Stimulated activated naive CD8-positive, alpha-beta T cell treated with anti-CD3 and anti-CD28 coated beads, Interleukin-15, amount 100 ng/mL, for 72 hours (primary cell): Measurements from ENCODE around the gene NEGR1.

Experiments used
- ATAC-seq: fragments of 150-1000 bp; cut with Tn5 transposase; 2 replicates; pipeline ENCODE4 v1.10.0; 2021; ENCODE audit warnings: mild to moderate bottlenecking, moderate library complexity
- DNase-seq, 2 donors: peaks; one replicate each; pipeline ENCODE4 v3.0.0; 2021 to 2022
- H3K27ac Mint-ChIP-seq, 2 donors: one replicate each; pipeline ENCODE4 v1.8.0; 2022; ENCODE audit warnings: mild to moderate bottlenecking in 2 of 2, mixed read lengths in 2 of 2, moderate library complexity in 2 of 2
- H3K27me3 Mint-ChIP-seq: one replicate; pipeline ENCODE4 v1.8.0; 2022; ENCODE audit warnings: mixed read lengths
- H3K4me1 Mint-ChIP-seq: one replicate; pipeline ENCODE4 v1.8.0; 2022; ENCODE audit warnings: mild to moderate bottlenecking, mixed read lengths
- H3K4me3 Mint-ChIP-seq, 2 donors: one replicate each; pipeline ENCODE4 v1.8.0; 2022; ENCODE audit warnings: mild to moderate bottlenecking in 2 of 2, mixed read lengths in 2 of 2, moderate library complexity in 1 of 2
- H3K9me3 Mint-ChIP-seq, 2 donors: one replicate each; pipeline ENCODE4 v1.8.0; 2022; ENCODE audit warnings: mixed read lengths in 2 of 2

Gene NEGR1

DNA sequence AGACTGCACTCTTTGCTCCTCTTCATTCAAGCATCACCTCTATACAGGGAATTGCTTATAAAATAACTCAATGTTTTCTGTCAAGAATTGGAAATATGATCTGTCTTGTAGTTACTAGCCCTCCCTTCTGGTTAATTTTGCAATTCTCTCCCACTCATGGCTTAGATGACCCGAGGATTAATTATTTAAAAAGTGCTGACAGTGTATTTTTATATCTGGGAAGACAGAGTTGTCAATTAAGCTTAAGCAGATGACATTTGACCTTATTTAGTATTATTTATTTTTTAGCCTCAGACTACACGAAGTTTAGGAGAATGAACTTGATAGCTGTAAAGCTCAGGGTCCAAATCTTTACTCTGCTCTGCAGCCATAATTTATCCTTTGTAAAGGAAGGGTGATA lies 538.5 kb downstream of the NEGR1 start:
- H3K4me1 Mint-ChIP-seq, result no peaks in the 10 kb centered on the region
- no peak overlapping the region for H3K4me3 Mint-ChIP-seq
- no peaks in the 10 kb centered on the region for H3K27me3 Mint-ChIP-seq
- ATAC-seq, result no peak
- H3K9me3 Mint-ChIP-seq, result peaks cover 7 to 8% of the 10 kb centered on the region in 2 donors
- no peak for DNase-seq
- no peak overlapping the region for H3K27ac Mint-ChIP-seq

GRCh38 chr1:71738910-71739309 lies 543.4 kb downstream of the NEGR1 start:
- Mint-ChIP-seq H3K4me3 (no peak overlapping the region), H3K27me3 (no peaks in the 10 kb centered on the region), H3K27ac (no peak overlapping the region), H3K9me3 (peaks cover 7 to 8% of the 10 kb centered on the region in 2 donors), H3K4me1 (no peaks in the 10 kb centered on the region)
- DNase-seq (no peak), ATAC-seq (no peak)

- ATAC-seq, result no peak
Measured at GRCh38 chr1:71738256-71738655, 544.1 kb downstream of the NEGR1 start.

GRCh38 chr1:71737768-71738167 lies 544.6 kb downstream of the NEGR1 start:
- Mint-ChIP-seq H3K27ac (no peak overlapping the region), H3K4me1 (no peaks in the 10 kb centered on the region), H3K27me3 (no peaks in the 10 kb centered on the region), H3K4me3 (no peak overlapping the region), H3K9me3 (peaks cover 7 to 8% of the 10 kb centered on the region in 2 donors)
- DNase-seq (no peak), ATAC-seq (no peak)

More at GRCh38 chr1:71738256-71738655, 544.1 kb downstream of the NEGR1 start:
- Mint-ChIP-seq H3K9me3 (peaks cover 7 to 8% of the 10 kb centered on the region in 2 donors), H3K27ac (no peak overlapping the region), H3K27me3 (no peaks in the 10 kb centered on the region), H3K4me3 (no peak overlapping the region), H3K4me1 (no peaks in the 10 kb centered on the region)
- DNase-seq, result no peak

DNA sequence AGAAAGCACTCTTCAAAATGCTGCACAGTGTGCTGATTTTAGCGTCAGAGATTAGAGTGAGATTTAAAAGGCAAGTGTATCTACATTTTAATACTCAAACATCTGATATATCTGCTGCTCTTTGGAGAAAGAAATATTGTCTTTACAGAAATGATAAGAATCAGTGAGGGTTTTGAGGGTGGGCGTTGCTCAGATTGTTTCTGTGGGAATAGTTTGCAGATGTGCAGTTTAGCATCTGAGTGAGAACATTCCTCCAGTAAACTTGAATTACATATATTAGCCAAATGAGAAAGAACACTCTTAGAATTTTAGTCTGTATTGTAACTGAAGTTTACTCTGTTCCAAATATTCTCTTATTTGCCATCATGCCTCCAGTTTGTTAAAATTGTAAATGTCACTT lies 549.2 kb downstream of the NEGR1 start:
- DNase-seq (no peak), ATAC-seq (no peak)
- Mint-ChIP-seq H3K9me3 (peaks cover 0 to 7% of the 10 kb centered on the region in 2 donors), H3K27me3 (no peaks in the 10 kb centered on the region), H3K4me3 (no peak overlapping the region), H3K27ac (no peak overlapping the region), H3K4me1 (no peaks in the 10 kb centered on the region)

DNA sequence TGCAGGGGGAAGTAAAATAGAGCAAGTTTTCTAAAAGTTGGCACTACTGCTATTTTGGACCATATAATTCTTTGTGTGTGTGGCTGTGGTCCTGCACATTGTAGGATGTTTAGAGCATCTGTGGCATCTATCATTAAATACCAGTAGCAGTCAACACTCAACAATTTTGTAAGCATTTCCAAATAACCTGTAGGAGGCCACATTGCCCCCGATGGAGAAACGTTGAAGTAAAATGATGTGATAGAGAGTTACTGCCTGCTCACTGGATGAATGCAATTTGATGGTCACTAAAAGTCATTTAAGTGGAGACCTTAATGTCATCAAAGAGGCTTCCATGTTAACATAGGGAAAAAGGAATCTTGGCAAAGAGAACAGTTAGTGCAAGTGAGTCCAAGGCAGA lies 560.8 kb downstream of the NEGR1 start:
- DNase-seq (no peak), ATAC-seq (no peak)
- H3K4me3 Mint-ChIP-seq, result no peak overlapping the region
- H3K27me3 Mint-ChIP-seq, result no peaks in the 10 kb centered on the region
- H3K4me1 Mint-ChIP-seq, result no peaks in the 10 kb centered on the region
- H3K27ac Mint-ChIP-seq, result no peak overlapping the region
- H3K9me3 Mint-ChIP-seq, result peaks cover 0 to 9% of the 10 kb centered on the region in 2 donors

- Mint-ChIP-seq H3K4me3 (no peak overlapping the region), H3K9me3 (peaks cover 5 to 19% of the 10 kb centered on the region in 2 donors), H3K27me3 (no peaks in the 10 kb centered on the region), H3K27ac (no peak overlapping the region), H3K4me1 (no peaks in the 10 kb centered on the region)
- DNase-seq, result no peak
- no peak for ATAC-seq
Measured at GRCh38 chr1:71719330-71719729, 563.0 kb downstream of the NEGR1 start.

- Mint-ChIP-seq H3K4me3 (no peak overlapping the region), H3K27ac (no peak overlapping the region), H3K4me1 (no peaks in the 10 kb centered on the region), H3K9me3 (peaks cover 9 to 19% of the 10 kb centered on the region in 2 donors), H3K27me3 (no peaks in the 10 kb centered on the region)
- no peak for DNase-seq
- no peak for ATAC-seq
Measured at GRCh38 chr1:71717186-71717585, 565.2 kb downstream of the NEGR1 start.

- ATAC-seq (no peak), DNase-seq (no peak)
- H3K27ac Mint-ChIP-seq, result no peak overlapping the region
- H3K4me1 Mint-ChIP-seq, result no peaks in the 10 kb centered on the region
- no peaks in the 10 kb centered on the region for H3K27me3 Mint-ChIP-seq
- H3K9me3 Mint-ChIP-seq, result peaks cover 16 to 41% of the 10 kb centered on the region in 2 donors
- no peak overlapping the region for H3K4me3 Mint-ChIP-seq
Measured at GRCh38 chr1:71711456-71711855, 570.9 kb downstream of the NEGR1 start.

GRCh38 chr1:71706029-71706671 lies 576.2 kb downstream of the NEGR1 start:
- H3K27me3 Mint-ChIP-seq, result no peaks in the 10 kb centered on the region
- no peak overlapping the region for H3K27ac Mint-ChIP-seq
- DNase-seq (no peak), ATAC-seq (no peak)
- H3K4me1 Mint-ChIP-seq, result no peaks in the 10 kb centered on the region
- H3K4me3 Mint-ChIP-seq, result no peak overlapping the region
- H3K9me3 Mint-ChIP-seq, result peaks cover 17 to 53% of the 10 kb centered on the region in 2 donors

DNA sequence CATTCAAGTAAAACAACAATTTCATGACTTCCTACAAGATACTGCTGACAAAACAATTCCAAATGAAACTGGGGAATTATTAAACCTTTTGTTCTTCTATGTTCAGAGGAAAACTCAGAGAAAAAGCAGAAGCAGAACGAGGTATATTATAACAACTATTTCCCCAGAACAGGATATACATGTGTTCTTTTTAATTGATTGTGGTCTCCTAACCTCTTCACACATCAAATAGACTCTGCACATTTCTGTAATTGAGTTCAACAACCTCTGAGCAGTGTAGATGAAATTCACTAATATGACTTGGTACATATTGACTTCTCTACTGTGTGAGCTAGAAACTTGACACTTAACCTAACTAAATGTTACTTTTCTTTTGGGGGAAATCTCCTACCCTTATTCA lies 584.2 kb downstream of the NEGR1 start:
- Mint-ChIP-seq H3K27me3 (no peaks in the 10 kb centered on the region), H3K27ac (no peak overlapping the region), H3K4me3 (no peak overlapping the region), H3K4me1 (no peaks in the 10 kb centered on the region), H3K9me3 (peaks cover 0 to 10% of the 10 kb centered on the region in 2 donors)
- no peak for ATAC-seq
- DNase-seq, result no peak

DNA sequence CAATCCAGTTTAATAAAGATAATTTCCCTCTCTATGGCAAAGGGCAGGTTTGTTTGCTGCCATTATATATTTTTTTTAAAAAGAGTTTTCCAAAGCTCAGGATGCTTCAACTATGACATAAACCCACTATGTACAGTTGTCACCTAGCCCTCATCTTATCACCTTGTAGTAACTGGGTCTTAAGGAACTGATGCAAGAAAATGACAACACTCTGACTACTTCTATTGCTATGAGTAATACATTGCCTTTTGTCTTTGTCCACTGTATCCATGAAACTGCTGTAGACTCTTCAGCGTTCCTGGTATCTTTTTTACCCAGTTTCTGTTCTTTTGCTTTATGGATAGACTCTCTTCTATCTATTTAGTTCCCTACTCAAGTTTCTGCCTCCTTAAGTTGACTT lies 586.5 kb downstream of the NEGR1 start:
- DNase-seq (no peak), ATAC-seq (no peak)
- no peak overlapping the region for H3K4me3 Mint-ChIP-seq
- H3K27ac Mint-ChIP-seq, result no peak overlapping the region
- no peaks in the 10 kb centered on the region for H3K27me3 Mint-ChIP-seq
- H3K4me1 Mint-ChIP-seq, result no peaks in the 10 kb centered on the region
- H3K9me3 Mint-ChIP-seq, result no peaks in the 10 kb centered on the region

- Mint-ChIP-seq H3K4me1 (no peaks in the 10 kb centered on the region), H3K9me3 (no peaks in the 10 kb centered on the region), H3K27me3 (no peaks in the 10 kb centered on the region), H3K27ac (no peak overlapping the region), H3K4me3 (no peak overlapping the region)
- DNase-seq (no peak), ATAC-seq (no peak)
Measured at GRCh38 chr1:71695084-71695483, 587.3 kb downstream of the NEGR1 start.

GRCh38 chr1:71693581-71693980 lies 588.8 kb downstream of the NEGR1 start:
- H3K9me3 Mint-ChIP-seq, result no peaks in the 10 kb centered on the region
- H3K4me1 Mint-ChIP-seq, result no peaks in the 10 kb centered on the region
- no peak overlapping the region for H3K27ac Mint-ChIP-seq
- no peak for DNase-seq
- H3K27me3 Mint-ChIP-seq, result no peaks in the 10 kb centered on the region
- ATAC-seq, result no peak
- no peak overlapping the region for H3K4me3 Mint-ChIP-seq

- Mint-ChIP-seq H3K27ac (no peak overlapping the region), H3K4me3 (no peak overlapping the region), H3K4me1 (no peaks in the 10 kb centered on the region), H3K27me3 (no peaks in the 10 kb centered on the region), H3K9me3 (no peaks in the 10 kb centered on the region)
- DNase-seq, result no peak
- ATAC-seq, result no peak
Measured at GRCh38 chr1:71689635-71690034, 592.7 kb downstream of the NEGR1 start.

- Mint-ChIP-seq H3K27me3 (no peaks in the 10 kb centered on the region), H3K27ac (no peak overlapping the region), H3K4me1 (no peaks in the 10 kb centered on the region), H3K9me3 (no peaks in the 10 kb centered on the region), H3K4me3 (no peak overlapping the region)
- DNase-seq (no peak), ATAC-seq (no peak)
Measured at GRCh38 chr1:71687376-71687775, 595.0 kb downstream of the NEGR1 start.
